ENCODE data around the gene FNBP1L. TPM values are rescaled to one million over a fixed set of nuclear protein-coding genes. Genes with fewer than 3 reads are reported as not detected.
"Not testable (repeated sequence)": the region's sequence is repeated elsewhere in the genome, so short reads cannot be mapped to it uniquely, and the experiment has no call there.

The FNBP1L gene
- total RNA-seq, 1 donor from 2014 or later: 25.5 TPM

- no peak for ATAC-seq
- intact Hi-C loops (cut with DNase I): no loop called here
- no peak for DNase-seq (ENCODE audit: low spot score)
Measured at GRCh38 chr1:93441589-93441988, 6.3 kb upstream of the FNBP1L start.

DNA sequence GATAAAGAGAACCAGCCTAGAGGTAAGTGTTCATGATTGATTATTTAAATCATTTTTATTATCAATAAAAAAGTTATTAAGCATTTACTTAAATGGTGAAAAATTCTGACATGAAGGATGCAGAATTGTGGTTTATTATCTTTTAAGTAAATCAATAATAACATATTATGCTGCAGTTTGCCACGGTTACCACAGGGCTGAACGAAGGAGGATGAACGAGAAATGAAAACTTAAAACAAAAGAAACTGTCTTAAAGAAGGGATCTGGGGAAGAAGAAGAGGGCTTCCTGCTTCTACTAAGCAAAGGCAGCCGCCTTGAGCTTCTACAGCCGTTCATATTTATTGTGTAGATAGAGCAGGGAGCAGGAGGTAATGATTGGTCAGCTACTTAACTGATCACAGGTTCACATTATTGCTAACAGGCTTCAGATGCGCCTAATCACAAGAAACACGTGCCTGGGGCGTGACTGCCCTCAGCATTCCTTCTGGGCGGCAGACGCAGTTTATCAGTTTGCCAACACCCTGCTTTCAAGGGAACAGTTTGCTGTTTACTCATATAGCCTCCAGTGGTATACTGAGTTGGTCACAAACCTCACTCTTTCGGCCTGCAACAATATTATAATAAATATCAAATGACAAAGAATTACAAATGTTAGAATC is 5.8 kb upstream of the FNBP1L start:
- ATAC-seq: peak; percentile 39
- DNase-seq (ENCODE audit: low spot score): no peak
- intact Hi-C loops (cut with DNase I): no loop called here

DNA sequence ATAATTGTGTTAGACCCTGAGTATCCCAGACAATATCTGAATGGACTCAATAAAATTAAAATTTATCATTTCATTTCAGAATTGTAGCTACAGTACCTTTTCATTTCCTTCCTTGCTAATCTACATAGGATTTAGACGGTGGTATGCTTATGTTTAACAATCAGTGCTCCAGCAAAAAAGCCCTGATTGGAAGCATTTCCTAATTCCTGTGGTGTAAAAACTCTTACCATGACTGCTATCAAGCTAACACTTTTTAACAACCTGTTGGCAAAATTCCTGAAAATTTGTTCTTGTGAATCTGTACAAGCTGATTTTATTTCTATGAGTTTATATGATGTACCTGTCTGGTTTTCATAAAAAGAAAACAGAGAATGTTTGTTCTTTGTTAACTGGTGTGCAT is 5.2 kb upstream of the FNBP1L start:
- intact Hi-C loops (cut with DNase I): no loop called here
- ATAC-seq: no peak
- no peak for DNase-seq (ENCODE audit: low spot score)

GRCh38 chr1:93443454-93443853 is 4.5 kb upstream of the FNBP1L start:
- intact Hi-C loops (cut with DNase I): no loop called here
- DNase-seq (ENCODE audit: low spot score): no peak

DNA sequence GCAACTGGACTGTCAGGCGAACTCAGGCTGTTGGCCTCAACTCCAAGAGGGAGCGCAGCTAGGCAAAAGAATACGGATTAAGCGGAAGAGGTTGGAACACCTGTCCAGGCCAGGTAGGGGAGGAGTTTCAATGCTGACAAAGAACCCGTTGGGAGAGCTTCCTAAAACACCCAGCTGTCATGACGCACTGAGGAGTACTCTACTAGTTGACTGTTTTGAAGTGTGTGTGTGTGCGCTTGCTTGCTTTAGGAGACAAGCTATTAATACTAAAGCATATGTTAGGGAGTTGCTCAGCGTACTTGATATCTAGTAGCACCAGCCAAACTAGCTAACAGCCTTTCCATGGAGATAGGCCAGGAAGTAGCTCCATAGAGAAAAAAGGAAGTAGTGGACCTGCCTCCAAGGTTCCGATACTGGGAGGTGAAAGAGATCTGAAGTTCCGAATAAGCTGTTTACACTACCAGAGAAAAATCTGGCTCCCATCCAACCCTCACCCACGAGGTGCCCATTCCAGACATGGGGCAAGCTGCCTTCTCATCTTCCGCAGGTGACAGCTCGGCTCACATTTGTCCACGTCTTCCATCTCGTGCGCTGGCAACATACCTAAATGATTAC is 974 bp upstream of the FNBP1L start:
- DNase-seq (ENCODE audit: low spot score) (no peak), ATAC-seq (no peak)
- intact Hi-C loops (cut with DNase I): loop anchor here (5.0 kb wide), 1 partner anchor 365 kb away; no protein-coding TSS in a partner anchor

More at GRCh38 chr1:93443454-93443853, 4.5 kb upstream of the FNBP1L start:
- ATAC-seq: no peak

- intact Hi-C loops (cut with DNase I): loop anchor here (5.0 kb wide), 1 partner anchor 364 kb away; no protein-coding TSS in a partner anchor
- DNase-seq (ENCODE audit: low spot score) (peak; percentile 76), ATAC-seq (peak; percentile 63)
Measured at GRCh38 chr1:93448292-93448982, 519 bp downstream of the FNBP1L start.

- DNase-seq (ENCODE audit: low spot score) (no peak), ATAC-seq (peak; percentile 14)
- intact Hi-C loops (cut with DNase I): loop anchor here (5.0 kb wide), 1 partner anchor 363 kb away; no protein-coding TSS in a partner anchor
Measured at GRCh38 chr1:93448983-93449804, 1.3 kb downstream of the FNBP1L start.

GRCh38 chr1:93450321-93450720 is 2.4 kb downstream of the FNBP1L start:
- intact Hi-C loops (cut with DNase I): no loop called here
- ATAC-seq (no peak), DNase-seq (ENCODE audit: low spot score) (no peak)

DNA sequence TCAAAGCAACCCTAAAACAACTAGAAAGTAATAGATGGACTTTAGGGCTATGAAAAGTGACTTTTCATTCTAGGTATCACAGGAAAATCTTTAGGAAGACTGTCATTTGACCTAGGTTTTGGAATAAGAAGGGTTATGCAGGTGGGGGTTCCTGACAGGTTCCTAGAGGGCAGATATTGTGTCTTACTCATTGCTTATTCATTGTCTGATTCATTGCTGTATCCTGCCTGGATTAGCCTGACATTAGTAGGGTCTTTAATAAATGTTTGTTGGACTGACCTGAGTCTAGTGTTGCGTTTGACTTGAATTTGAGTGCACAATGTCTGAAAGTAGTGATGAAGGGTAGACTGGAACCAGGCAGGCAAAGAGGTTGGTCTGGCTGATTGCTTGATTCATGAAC is 6.0 kb downstream of the FNBP1L start:
- intact Hi-C loops (cut with DNase I): no loop called here
- no peak for ATAC-seq
- no peak for DNase-seq (ENCODE audit: low spot score)

- ATAC-seq: no peak
- intact Hi-C loops (cut with DNase I): no loop called here
Measured at GRCh38 chr1:93459126-93459525, 11.2 kb downstream of the FNBP1L start.

GRCh38 chr1:93461236-93461635 is 13.3 kb downstream of the FNBP1L start:
- no peak for ATAC-seq
- intact Hi-C loops (cut with DNase I): no loop called here
- no peak for DNase-seq (ENCODE audit: low spot score)

More at GRCh38 chr1:93459126-93459525, 11.2 kb downstream of the FNBP1L start:
- no peak for DNase-seq (ENCODE audit: low spot score)

DNA sequence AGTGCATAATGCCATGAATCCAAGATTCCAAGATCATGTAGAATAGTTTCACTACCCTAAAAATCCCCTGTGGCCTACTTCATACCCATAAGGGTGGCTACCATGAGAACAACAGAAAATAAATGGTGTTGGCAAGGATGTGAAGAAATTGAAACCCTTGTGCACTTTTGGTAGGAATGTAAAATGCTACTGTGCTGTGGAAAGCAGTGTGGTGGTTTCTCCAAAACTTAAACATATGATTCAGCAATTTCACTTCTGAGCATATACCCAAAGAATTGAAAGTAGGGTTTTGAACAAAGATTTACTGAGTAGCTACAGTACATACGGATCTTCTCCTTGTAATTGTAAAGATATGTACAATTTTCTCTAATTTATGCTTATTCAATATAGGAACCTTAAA is 16.0 kb downstream of the FNBP1L start:
- intact Hi-C loops (cut with DNase I): no loop called here
- ATAC-seq: no peak

DNA sequence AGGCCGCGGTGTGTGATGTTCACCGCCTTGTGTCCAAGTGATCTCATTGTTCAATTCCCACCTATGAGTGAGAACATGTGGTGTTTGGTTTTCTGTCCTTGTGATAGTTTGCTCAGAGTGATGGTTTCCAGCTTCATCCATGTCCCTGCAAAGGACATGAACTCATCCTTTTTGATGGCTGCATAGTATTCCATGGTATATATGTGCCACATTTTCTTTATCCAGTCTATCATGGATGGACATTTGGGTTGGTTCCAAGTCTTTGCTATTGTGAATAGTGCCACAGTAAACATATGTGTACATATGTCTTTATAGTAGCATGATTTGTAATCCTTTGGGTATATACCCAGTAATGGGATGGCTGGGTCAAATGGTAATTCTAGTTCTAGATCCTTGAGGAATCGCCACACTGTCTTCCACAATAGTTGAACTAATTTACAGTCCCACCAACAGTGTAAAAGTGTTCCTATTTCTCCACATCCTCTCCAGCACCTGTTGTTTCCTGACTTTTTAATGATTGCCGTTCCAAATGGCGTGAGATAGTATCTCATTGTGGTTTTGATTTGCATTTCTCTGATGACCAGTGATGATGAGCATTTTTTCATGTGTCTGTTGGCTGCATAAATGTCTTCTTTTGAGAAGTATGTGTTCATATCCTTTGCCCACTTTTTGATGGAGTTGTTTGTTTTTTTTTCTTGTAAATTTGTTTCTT is 17.6 kb downstream of the FNBP1L start:
- DNase-seq (ENCODE audit: low spot score); ATAC-seq; intact Hi-C loops (cut with DNase I): not testable (repeated sequence)

More for the DNA sequence above, 16.0 kb downstream of the FNBP1L start:
- DNase-seq (ENCODE audit: low spot score): no peak

- ATAC-seq: no peak
- DNase-seq (ENCODE audit: low spot score): no peak
- intact Hi-C loops (cut with DNase I): no loop called here
Measured at GRCh38 chr1:93467606-93468005, 19.7 kb downstream of the FNBP1L start.

DNA sequence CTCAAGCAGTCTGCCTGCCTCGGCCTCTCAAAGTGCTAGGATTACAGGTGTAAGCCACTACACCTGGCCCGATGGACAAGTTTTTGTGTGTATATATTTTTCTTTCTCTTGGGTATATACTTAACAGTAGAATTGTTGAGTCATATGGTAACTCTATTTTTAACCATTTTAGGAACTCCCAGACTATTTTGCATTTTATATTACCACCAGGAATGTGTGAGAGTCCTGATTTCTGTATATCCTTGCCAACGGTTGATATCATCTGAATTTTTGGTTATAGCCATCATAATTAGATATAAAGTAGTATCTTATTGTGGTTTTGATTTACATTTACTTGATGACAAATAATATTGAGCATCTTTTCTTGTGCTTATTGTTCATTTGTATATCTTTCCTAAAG is 20.7 kb downstream of the FNBP1L start:
- no peak for ATAC-seq
- intact Hi-C loops (cut with DNase I): no loop called here
- no peak for DNase-seq (ENCODE audit: low spot score)

GRCh38 chr1:93469223-93469622 is 21.3 kb downstream of the FNBP1L start:
- intact Hi-C loops (cut with DNase I); DNase-seq (ENCODE audit: low spot score); ATAC-seq: not testable (repeated sequence)

DNA sequence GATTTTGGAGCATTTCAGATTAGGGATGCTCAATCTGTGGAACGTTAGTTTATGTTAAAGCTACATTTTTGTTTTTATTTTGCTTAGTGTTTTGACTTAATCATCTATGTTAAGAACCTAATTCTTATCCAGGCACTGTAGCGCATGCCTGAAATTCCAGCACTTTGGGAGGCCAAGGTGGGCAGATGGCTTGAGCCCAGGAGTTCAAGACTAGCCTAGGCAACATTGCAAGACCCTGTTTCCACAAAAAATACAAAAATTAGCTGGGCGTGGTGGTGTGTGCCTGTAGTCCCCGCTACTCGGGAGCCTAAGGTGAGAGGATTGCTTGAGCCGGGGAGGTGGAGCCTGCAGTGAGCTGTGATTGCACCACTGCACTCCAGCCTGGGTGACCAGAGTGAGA is 23.4 kb downstream of the FNBP1L start:
- intact Hi-C loops (cut with DNase I): no loop called here
- DNase-seq (ENCODE audit: low spot score) (no peak), ATAC-seq (no peak)

- DNase-seq (ENCODE audit: low spot score) (no peak), ATAC-seq (no peak)
- intact Hi-C loops (cut with DNase I): no loop called here
Measured at GRCh38 chr1:93471911-93472310, 24.0 kb downstream of the FNBP1L start.

DNA sequence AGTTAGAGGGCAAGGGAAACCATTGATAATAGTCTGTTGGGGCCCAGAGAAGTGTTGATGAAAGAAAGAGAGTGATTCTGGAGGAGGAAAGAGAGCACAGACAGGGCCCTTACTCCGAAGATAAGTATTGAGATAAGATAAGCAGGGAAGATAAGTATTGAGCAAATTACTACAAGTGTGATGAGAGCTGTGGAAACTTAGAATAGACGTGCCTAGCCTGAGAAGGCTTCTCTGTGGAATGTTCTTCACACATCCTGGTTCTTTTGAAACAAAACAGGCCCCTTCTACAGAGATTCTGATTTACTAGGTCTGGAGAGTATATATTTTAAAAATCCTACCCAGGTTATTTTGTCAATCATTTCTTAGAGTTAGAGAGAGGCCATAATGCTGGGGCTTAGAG is 26.4 kb downstream of the FNBP1L start:
- DNase-seq (ENCODE audit: low spot score) (no peak), ATAC-seq (no peak)
- intact Hi-C loops (cut with DNase I): no loop called here

Measured in sciatic nerve (tissue), 2 donors.